ENCODE results near the gene CIAO3. TPM values are rescaled to one million over a fixed set of nuclear protein-coding genes. Genes with fewer than 3 reads are reported as not detected.

Gene CIAO3
- total and polyA plus RNA-seq, 2 experiments from 2014 or later, result 43.3 to 67.7 TPM

DNA sequence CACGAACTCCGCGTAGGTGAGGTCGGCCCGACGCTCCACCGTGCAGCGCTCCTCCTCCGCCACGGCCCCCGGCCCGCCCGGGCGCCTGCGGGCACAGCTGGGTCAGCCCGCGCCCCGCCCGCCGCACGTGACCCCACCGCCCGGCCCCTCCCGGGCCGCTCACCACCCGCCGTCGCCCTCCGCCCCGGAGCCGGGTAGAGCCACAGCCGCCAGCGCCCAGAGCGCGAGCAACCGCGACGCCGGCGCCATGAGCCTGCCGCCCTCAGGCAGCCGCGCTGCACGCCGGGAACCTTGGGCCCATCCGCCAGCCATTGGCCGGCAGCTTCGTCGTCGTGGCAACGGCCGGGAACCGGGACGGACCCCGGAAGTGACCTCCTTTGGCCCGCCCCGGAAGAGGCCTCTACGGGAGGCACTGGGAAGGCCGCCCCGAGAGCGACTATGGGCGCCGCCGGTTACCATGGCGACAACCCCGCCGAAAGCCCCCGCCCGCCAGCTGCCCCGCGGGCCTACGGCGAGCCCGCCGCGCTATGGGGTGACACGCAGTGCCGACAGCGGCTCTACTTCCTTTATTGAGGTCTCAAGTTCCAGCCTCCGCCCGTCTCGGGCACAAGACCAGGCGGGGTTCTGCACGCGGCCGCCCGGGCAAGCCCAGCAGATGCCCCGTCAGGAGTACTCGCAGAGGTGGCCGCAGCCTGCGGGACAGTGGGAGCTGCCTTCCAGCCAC is 56.6 kb downstream of the CIAO3 start, which contains the start of gene JMJD8:
TSS of gene JMJD8 (minus strand) at position 264 of the 724 bp plus-strand sequence. CDS start at position 249, 15 bp downstream.
- Histone ChIP-seq H3K4me1 (ENCODE audit: low read depth) (peaks cover 11% of the 10 kb centered on the region), H3K4me3 (peak within 1 kb of the TSS; percentile 71), H3K9me3 (ENCODE audit: low read depth) (no peaks in the 10 kb centered on the region), H3K36me3 (peaks cover 32% of the 10 kb centered on the region), H3K27ac (peak within 1 kb of the TSS; percentile 71), H3K27me3 (no peaks in the 10 kb centered on the region)
- no peak for TF ChIP-seq CTCF (IDR thresholded peaks at IDR 0.05; ENCODE audit: low read depth, low read length)
- peak; percentile 97 to 98 for DNase-seq (ENCODE audit: low read depth in 1 of 2, low spot score in 1 of 2)

GRCh38 chr16:683396-684070 is 57.3 kb downstream of the CIAO3 start:
- H3K4me1 ChIP-seq (ENCODE audit: low read depth), result peaks cover 13% of the 10 kb centered on the region
- H3K36me3 ChIP-seq, result peaks cover 32% of the 10 kb centered on the region
- peak overlapping the region; percentile 71 for H3K27ac ChIP-seq
- TF ChIP-seq CTCF (IDR thresholded peaks at IDR 0.05; ENCODE audit: low read depth, low read length), result no peak
- peak overlapping the region; percentile 71 for H3K4me3 ChIP-seq
- DNase-seq (ENCODE audit: low read depth in 1 of 2, low spot score in 1 of 2), result no peak
- H3K9me3 ChIP-seq (ENCODE audit: low read depth), result no peaks in the 10 kb centered on the region
- H3K27me3 ChIP-seq, result no peaks in the 10 kb centered on the region

DNA sequence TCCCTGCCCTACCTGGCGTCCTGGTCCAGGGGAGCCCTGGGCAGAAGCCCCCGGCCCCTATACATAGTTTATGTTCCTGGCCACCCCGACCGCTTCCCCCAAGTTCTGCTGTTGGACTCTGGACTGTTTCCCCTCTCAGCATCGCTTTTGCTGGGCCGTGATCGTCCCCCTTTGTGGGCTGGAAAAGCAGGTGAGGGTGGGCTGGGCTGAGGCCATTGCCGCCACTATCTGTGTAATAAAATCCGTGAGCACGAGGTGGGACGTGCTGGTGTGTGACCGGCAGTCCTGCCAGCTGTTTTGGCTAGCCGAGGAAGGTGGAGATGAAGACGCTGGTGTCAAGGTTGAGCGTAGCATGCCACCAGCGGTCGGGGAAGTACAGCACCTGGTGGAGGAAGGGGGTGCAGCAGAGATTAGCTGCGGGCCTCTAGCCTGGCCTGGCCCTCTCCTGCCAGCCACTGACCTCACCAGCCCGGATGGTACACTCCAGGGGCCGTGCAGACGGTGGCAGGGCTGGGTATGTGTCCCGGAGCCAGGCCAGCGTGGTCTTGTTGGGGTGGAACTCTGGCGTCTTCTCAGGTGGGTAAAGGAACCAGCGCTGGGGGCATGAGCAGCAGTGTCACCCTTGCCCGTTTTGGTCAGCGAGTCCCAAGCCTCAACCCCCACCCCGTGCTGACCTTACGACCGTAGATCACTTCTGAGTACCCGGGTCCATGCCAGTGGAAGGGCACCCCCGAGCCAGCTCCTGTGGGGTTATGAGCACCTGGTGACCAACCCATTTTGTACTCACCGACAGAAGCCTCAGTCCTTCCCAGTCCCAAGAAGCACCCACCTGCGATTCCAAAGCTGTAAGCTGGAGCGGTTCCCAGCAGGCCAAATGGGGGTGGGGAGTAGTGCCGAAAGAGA is 58.1 kb downstream of the CIAO3 start:
- no peaks in the 10 kb centered on the region for H3K9me3 ChIP-seq (ENCODE audit: low read depth)
- peak overlapping the region; percentile 7 for H3K27ac ChIP-seq
- H3K36me3 ChIP-seq, result peaks cover 32% of the 10 kb centered on the region
- no peak overlapping the region for H3K4me3 ChIP-seq
- TF ChIP-seq CTCF (IDR thresholded peaks at IDR 0.05; ENCODE audit: low read depth, low read length), result no peak
- peaks cover 13% of the 10 kb centered on the region for H3K4me1 ChIP-seq (ENCODE audit: low read depth)
- no peaks in the 10 kb centered on the region for H3K27me3 ChIP-seq
- no peak for DNase-seq (ENCODE audit: low read depth in 1 of 2, low spot score in 1 of 2)

DNA sequence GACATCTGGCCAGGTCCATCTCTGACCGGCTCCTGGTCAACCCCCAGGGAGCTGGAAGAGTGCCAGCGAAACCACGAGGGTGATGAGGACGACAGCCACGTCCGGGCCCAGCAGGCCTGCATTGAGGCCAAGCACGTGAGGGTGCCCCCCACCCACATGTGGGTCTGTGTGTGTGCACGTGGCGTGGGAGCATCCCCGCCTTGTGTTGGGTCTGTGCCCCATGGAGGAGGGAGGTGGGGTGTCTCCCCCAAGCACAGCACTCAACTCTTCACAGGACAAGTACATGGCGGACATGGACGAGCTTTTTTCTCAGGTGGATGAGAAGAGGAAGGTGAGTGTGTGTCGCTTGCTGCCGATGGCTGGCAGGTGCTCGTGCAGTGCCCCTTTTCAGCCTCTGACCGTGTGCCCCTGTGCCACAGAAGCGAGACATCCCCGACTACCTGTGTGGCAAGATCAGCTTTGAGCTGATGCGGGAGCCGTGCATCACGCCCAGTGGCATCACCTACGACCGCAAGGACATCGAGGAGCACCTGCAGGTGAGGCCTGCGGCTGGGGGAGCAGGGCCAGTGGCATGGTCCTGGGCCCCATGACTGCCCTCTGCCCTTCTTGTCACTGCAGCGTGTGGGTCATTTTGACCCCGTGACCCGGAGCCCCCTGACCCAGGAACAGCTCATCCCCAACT is 58.9 kb downstream of the CIAO3 start:
- DNase-seq (ENCODE audit: low read depth in 1 of 2, low spot score in 1 of 2), result peak in 1 of 2 donors; percentile 43
- Histone ChIP-seq H3K27me3 (no peaks in the 10 kb centered on the region), H3K36me3 (peaks cover 29% of the 10 kb centered on the region), H3K4me1 (ENCODE audit: low read depth) (peaks cover 13% of the 10 kb centered on the region), H3K9me3 (ENCODE audit: low read depth) (no peaks in the 10 kb centered on the region), H3K4me3 (no peak overlapping the region), H3K27ac (no peak overlapping the region)
- no peak for TF ChIP-seq CTCF (IDR thresholded peaks at IDR 0.05; ENCODE audit: low read depth, low read length)
